ENCODE measurements around the gene NR4A1. TPM values are rescaled to one million over a fixed set of nuclear protein-coding genes. Genes with fewer than 3 reads are reported as not detected.

Gene NR4A1
- total RNA-seq (2021) (12.5 and 19.8 TPM in 2 replicates), Bru-seq, nascent RNA (percentile 39 among the genes with signal in this experiment), BruChase-seq, experiment 1, labeled RNA remaining after a 2-hour chase (percentile 46 among the genes with signal in this experiment), BruChase-seq, experiment 2, labeled RNA remaining after a 6-hour chase (percentile 46 among the genes with signal in this experiment)
- long read RNA-seq, partial matches to known transcripts: 4 of 17 reads
- long read RNA-seq, other reads (novel, unspliced or antisense): 10 of 17 reads

GRCh38 chr12:52050758-52051541, at the start of gene NR4A1:
TSS of gene NR4A1 (plus strand) at chr12:52051442. CDS start at chr12:52054329, 2,887 bp downstream.
- no TSS peak for BruUV-seq (replicated peaks)
- peak within 1 kb of the TSS; percentile 60 for H3K4me3 ChIP-seq (ENCODE audit: low read depth, low read length, poor library complexity, severe bottlenecking)
- no peaks in the 10 kb centered on the region for H3K9me3 ChIP-seq (ENCODE audit: low read depth, low read length, poor library complexity, severe bottlenecking)
- H3K27ac ChIP-seq (ENCODE audit: low read depth, low read length, poor library complexity, severe bottlenecking): peak within 1 kb of the TSS; percentile 99
- intact Hi-C loops (cut with micrococcal nuclease; ENCODE audit: unreplicated experiment): loop anchor here (1.0 kb wide), 2 partner anchors 14 to 18 kb away; partner anchors contain the start of gene ATG101
- peaks cover 8% of the 10 kb centered on the region for H3K36me3 ChIP-seq (ENCODE audit: insufficient read depth, low read length, poor library complexity, severe bottlenecking)
- peak; percentile 95 for DNase-seq (ENCODE audit: low spot score)
- TF ChIP-seq CTCF (conservative IDR thresholded peaks at IDR 0.05; ENCODE audit: low read depth, low read length): no peak
- TF ChIP-seq EZH2 (IDR thresholded peaks at IDR 0.05; ENCODE audit: borderline replicate concordance, low read depth, low read length, poor library complexity, severe bottlenecking): no peak
- peaks cover 12% of the 10 kb centered on the region for H3K4me1 ChIP-seq (ENCODE audit: insufficient read depth, low read length, poor library complexity, severe bottlenecking)
- POLR2A ChIA-PET (ENCODE audit: low non-redundant PET): interaction anchor here (0.8 to 1.7 kb wide), 2 partner anchors 12 to 18 kb away, joined by 7 to 19 read pairs; no protein-coding TSS in a partner anchor
- H3K27me3 ChIP-seq (replicated peaks; ENCODE audit: insufficient read depth, low read depth, low read length, poor library complexity): no peaks in the 10 kb centered on the region
- CTCF ChIA-PET: interaction anchor here (0.6 to 1.4 kb wide), 3 partner anchors 12 to 46 kb away, joined by 3 to 6 read pairs (median 3); no protein-coding TSS in a partner anchor

- H3K27ac ChIP-seq (ENCODE audit: low read depth, low read length, poor library complexity, severe bottlenecking): no peak overlapping the region
- ChIA-PET CTCF (interaction anchor here (0.6 to 2.7 kb wide), 5 partner anchors 10 to 80 kb away, joined by 3 to 38 read pairs (median 6); no protein-coding TSS in a partner anchor), POLR2A (ENCODE audit: low non-redundant PET) (no interaction called here)
- intact Hi-C loops (cut with micrococcal nuclease; ENCODE audit: unreplicated experiment): no loop called here
- TF ChIP-seq CTCF (conservative IDR thresholded peaks at IDR 0.05; ENCODE audit: low read depth, low read length) (no peak), EZH2 (IDR thresholded peaks at IDR 0.05; ENCODE audit: borderline replicate concordance, low read depth, low read length, poor library complexity, severe bottlenecking) (no peak)
- peaks cover 7% of the 10 kb centered on the region for H3K4me1 ChIP-seq (ENCODE audit: insufficient read depth, low read length, poor library complexity, severe bottlenecking)
- no peaks in the 10 kb centered on the region for H3K27me3 ChIP-seq (replicated peaks; ENCODE audit: insufficient read depth, low read depth, low read length, poor library complexity)
- no peak for DNase-seq (ENCODE audit: low spot score)
- no peak overlapping the region for H3K4me3 ChIP-seq (ENCODE audit: low read depth, low read length, poor library complexity, severe bottlenecking)
- no peaks in the 10 kb centered on the region for H3K9me3 ChIP-seq (ENCODE audit: low read depth, low read length, poor library complexity, severe bottlenecking)
- no peaks in the 10 kb centered on the region for H3K36me3 ChIP-seq (ENCODE audit: insufficient read depth, low read length, poor library complexity, severe bottlenecking)
- BruUV-seq (replicated peaks): no TSS peak
Measured at GRCh38 chr12:52003016-52003550, 48.2 kb upstream of the NR4A1 start.

- Histone ChIP-seq H3K4me1 (ENCODE audit: insufficient read depth, low read length, poor library complexity, severe bottlenecking) (peaks cover 7% of the 10 kb centered on the region), H3K36me3 (ENCODE audit: insufficient read depth, low read length, poor library complexity, severe bottlenecking) (no peaks in the 10 kb centered on the region), H3K4me3 (ENCODE audit: low read depth, low read length, poor library complexity, severe bottlenecking) (no peak overlapping the region), H3K27ac (ENCODE audit: low read depth, low read length, poor library complexity, severe bottlenecking) (no peak overlapping the region), H3K27me3 (replicated peaks; ENCODE audit: insufficient read depth, low read depth, low read length, poor library complexity) (no peaks in the 10 kb centered on the region), H3K9me3 (ENCODE audit: low read depth, low read length, poor library complexity, severe bottlenecking) (no peaks in the 10 kb centered on the region)
- no TSS peak for BruUV-seq (replicated peaks)
- POLR2A ChIA-PET (ENCODE audit: low non-redundant PET): no interaction called here
- CTCF ChIA-PET: interaction anchor here (0.6 to 2.7 kb wide), 5 partner anchors 10 to 79 kb away, joined by 3 to 38 read pairs (median 6); no protein-coding TSS in a partner anchor
- no peak for DNase-seq (ENCODE audit: low spot score)
- no peak for TF ChIP-seq CTCF (conservative IDR thresholded peaks at IDR 0.05; ENCODE audit: low read depth, low read length)
- TF ChIP-seq EZH2 (IDR thresholded peaks at IDR 0.05; ENCODE audit: borderline replicate concordance, low read depth, low read length, poor library complexity, severe bottlenecking): no peak
- intact Hi-C loops (cut with micrococcal nuclease; ENCODE audit: unreplicated experiment): no loop called here
Measured at GRCh38 chr12:52003591-52003990, 47.7 kb upstream of the NR4A1 start.

Measured in A673 (cell line).